Activated CD4-positive, alpha-beta T cell treated with anti-CD3 and anti-CD28 coated beads for 36 hours (primary cell): ENCODE results near the gene ZNF787. TPM values are rescaled to one million over a fixed set of nuclear protein-coding genes. Genes with fewer than 3 reads are reported as not detected.
A peak's percentile ranks its signal among the peaks of the same experiment; 100 is the strongest.

Experiments
- ATAC-seq: fragments of 200-7000 bp; cut with Tn5 transposase; one replicate; pipeline ENCODE4 v1.10.0; 2021; ENCODE audit warnings: mild to moderate bottlenecking, moderate library complexity
- CTCF ChIA-PET: fragments of 350-600 bp; sonication (Branson Sonifier 250); formaldehyde crosslinking; loops from one replicate; lab custom pipeline; 2021; ENCODE audit warnings: antibody characterized with exemption; lab: Charles Lee
- POLR2A ChIA-PET: fragments of 350-600 bp; sonication (Branson Sonifier 250); formaldehyde crosslinking; loops from one replicate; lab custom pipeline; 2021; ENCODE audit warnings: antibody characterized with exemption, inconsistent platforms; lab: Charles Lee
- DNase-seq: peaks from one replicate; pipeline ENCODE4 v3.0.0-alpha.2; 2020
- H3K27ac Mint-ChIP-seq: one replicate; pipeline ENCODE4 v1.8.0; 2021; ENCODE audit warnings: mixed read lengths
- H3K27me3 Mint-ChIP-seq: one replicate; pipeline ENCODE4 v1.8.0; 2021; ENCODE audit warnings: mixed read lengths
- H3K36me3 Mint-ChIP-seq: one replicate; pipeline ENCODE4 v1.8.0; 2021; ENCODE audit warnings: low read depth, mixed read lengths
- H3K4me1 Mint-ChIP-seq: one replicate; pipeline ENCODE4 v1.8.0; 2021; ENCODE audit warnings: mixed read lengths
- H3K4me3 Mint-ChIP-seq: one replicate; pipeline ENCODE4 v1.8.0; 2021; ENCODE audit warnings: mild to moderate bottlenecking, moderate library complexity, mixed read lengths
- H3K9me3 Mint-ChIP-seq: one replicate; pipeline ENCODE4 v1.8.0; 2021; ENCODE audit warnings: low read depth, mixed read lengths
- intact Hi-C, 2 experiments: fragments of 100-400 bp; cut with DNase I in 1 of 2; cut with micrococcal nuclease in 1 of 2; formaldehyde crosslinking; loops; one replicate each; pipeline versions ENCODE4 v1.14.2 to v1.15.1; 2022 to 2024; cut with DNase I, micrococcal nuclease
- total RNA-seq, 2 experiments: library from RNA; stranded (reverse); gene quantifications; one replicate each; pipeline ENCODE4 v1.2.3, GENCODE V29; 2021

ZNF787 gene
- total RNA-seq, 2 experiments from 2014 or later = 27.6 to 28.4 TPM

GRCh38 chr19:56120002-56120370 is 1.1 kb downstream of the ZNF787 start:
- Mint-ChIP-seq H3K27ac (peak overlapping the region; percentile 91), H3K27me3 (no peaks in the 10 kb centered on the region), H3K4me3 (peak overlapping the region; percentile 82), H3K9me3 (no peaks in the 10 kb centered on the region), H3K36me3 (peaks cover 19% of the 10 kb centered on the region), H3K4me1 (peaks cover 49% of the 10 kb centered on the region)
- ChIA-PET POLR2A (interaction anchor here (2.6 kb wide), 1 partner anchor 22 kb away, joined by 19 read pairs; the partner anchor contains the start of gene ZNF444), CTCF (no interaction called here)
- intact Hi-C loops = loop anchor here in 1 of 2 experiments (1.0 to 10.0 kb wide), 6 partner anchors 285 to 1005 kb away; partner anchors contain the start of genes FIZ1, PPP1R12C, PPP6R1 and RPL28
- ATAC-seq (no peak), DNase-seq (no peak)

GRCh38 chr19:56119582-56119978 is 1.5 kb downstream of the ZNF787 start:
- POLR2A ChIA-PET = no interaction called here
- Mint-ChIP-seq H3K27ac (peak overlapping the region; percentile 91), H3K4me3 (peak overlapping the region; percentile 82), H3K36me3 (peaks cover 19% of the 10 kb centered on the region), H3K4me1 (peaks cover 51% of the 10 kb centered on the region), H3K9me3 (no peaks in the 10 kb centered on the region), H3K27me3 (no peaks in the 10 kb centered on the region)
- ATAC-seq (no peak), DNase-seq (no peak)
- CTCF ChIA-PET = no interaction called here
- intact Hi-C loops = no loop called here

- Mint-ChIP-seq H3K27ac (peak overlapping the region; percentile 91), H3K9me3 (no peaks in the 10 kb centered on the region), H3K36me3 (peaks cover 19% of the 10 kb centered on the region), H3K27me3 (no peaks in the 10 kb centered on the region), H3K4me3 (peak overlapping the region; percentile 82), H3K4me1 (peaks cover 52% of the 10 kb centered on the region)
- intact Hi-C loops = no loop called here
- DNase-seq (no peak), ATAC-seq (no peak)
- CTCF ChIA-PET = interaction anchor here (0.6 to 0.7 kb wide), 2 partner anchors 128 to 464 kb away, joined by 3 to 6 read pairs; partner anchors contain the start of gene U2AF2
- POLR2A ChIA-PET = no interaction called here
These were observed 2.2 kb downstream of the ZNF787 start for GRCh38 chr19:56118666-56119581.

GRCh38 chr19:56117889-56118288 is 3.2 kb downstream of the ZNF787 start:
- Mint-ChIP-seq H3K4me3 (no peak overlapping the region), H3K36me3 (peaks cover 19% of the 10 kb centered on the region), H3K9me3 (no peaks in the 10 kb centered on the region), H3K4me1 (peaks cover 59% of the 10 kb centered on the region), H3K27me3 (no peaks in the 10 kb centered on the region), H3K27ac (no peak overlapping the region)
- ATAC-seq (no peak), DNase-seq (no peak)
- ChIA-PET POLR2A (no interaction called here), CTCF (interaction anchor here (0.6 kb wide), 1 partner anchor 535 kb away, joined by 3 read pairs; no protein-coding TSS in a partner anchor)
- intact Hi-C loops = no loop called here

- peaks cover 63% of the 10 kb centered on the region for H3K4me1 Mint-ChIP-seq
- no peak for ATAC-seq
- no peak overlapping the region for H3K27ac Mint-ChIP-seq
- ChIA-PET CTCF (interaction anchor here (0.6 kb wide), 1 partner anchor 534 kb away, joined by 3 read pairs; no protein-coding TSS in a partner anchor), POLR2A (no interaction called here)
- H3K27me3 Mint-ChIP-seq = no peaks in the 10 kb centered on the region
- no peak for DNase-seq
- peaks cover 19% of the 10 kb centered on the region for H3K36me3 Mint-ChIP-seq
- H3K4me3 Mint-ChIP-seq = no peak overlapping the region
- no peaks in the 10 kb centered on the region for H3K9me3 Mint-ChIP-seq
- intact Hi-C loops = no loop called here
These were observed 3.7 kb downstream of the ZNF787 start for GRCh38 chr19:56117376-56117884.

- H3K4me3 Mint-ChIP-seq = no peak overlapping the region
- ATAC-seq (no peak), DNase-seq (no peak)
- intact Hi-C loops = no loop called here
- no peaks in the 10 kb centered on the region for H3K27me3 Mint-ChIP-seq
- ChIA-PET CTCF (no interaction called here), POLR2A (no interaction called here)
- H3K4me1 Mint-ChIP-seq = peaks cover 63% of the 10 kb centered on the region
- H3K36me3 Mint-ChIP-seq = peaks cover 19% of the 10 kb centered on the region
- H3K9me3 Mint-ChIP-seq = no peaks in the 10 kb centered on the region
- H3K27ac Mint-ChIP-seq = no peak overlapping the region
These were observed 4.5 kb downstream of the ZNF787 start for GRCh38 chr19:56116606-56117005.

GRCh38 chr19:56115490-56115889 is 5.6 kb downstream of the ZNF787 start:
- peaks cover 66% of the 10 kb centered on the region for H3K4me1 Mint-ChIP-seq
- POLR2A ChIA-PET = no interaction called here
- no peaks in the 10 kb centered on the region for H3K9me3 Mint-ChIP-seq
- H3K27ac Mint-ChIP-seq = no peak overlapping the region
- intact Hi-C loops = no loop called here
- H3K4me3 Mint-ChIP-seq = no peak overlapping the region
- CTCF ChIA-PET = interaction anchor here (0.6 kb wide), 1 partner anchor 461 kb away, joined by 3 read pairs; no protein-coding TSS in a partner anchor
- DNase-seq (no peak), ATAC-seq (no peak)
- no peaks in the 10 kb centered on the region for H3K27me3 Mint-ChIP-seq
- peaks cover 19% of the 10 kb centered on the region for H3K36me3 Mint-ChIP-seq

GRCh38 chr19:56114778-56115110 is 6.4 kb downstream of the ZNF787 start:
- POLR2A ChIA-PET = no interaction called here
- H3K27ac Mint-ChIP-seq = peak overlapping the region; percentile 29
- H3K36me3 Mint-ChIP-seq = peaks cover 15% of the 10 kb centered on the region
- no peak overlapping the region for H3K4me3 Mint-ChIP-seq
- CTCF ChIA-PET = no interaction called here
- no peaks in the 10 kb centered on the region for H3K9me3 Mint-ChIP-seq
- no peak for DNase-seq
- no peaks in the 10 kb centered on the region for H3K27me3 Mint-ChIP-seq
- H3K4me1 Mint-ChIP-seq = peaks cover 64% of the 10 kb centered on the region
- intact Hi-C loops = no loop called here
- no peak for ATAC-seq

GRCh38 chr19:56114051-56114777 is 6.9 kb downstream of the ZNF787 start:
- no peak for DNase-seq
- CTCF ChIA-PET = no interaction called here
- POLR2A ChIA-PET = interaction anchor here (0.6 to 0.7 kb wide), 2 partner anchors 13 to 1957 kb away, joined by 3 to 5 read pairs; no protein-coding TSS in a partner anchor
- Mint-ChIP-seq H3K27ac (peak overlapping the region; percentile 29), H3K4me3 (no peak overlapping the region), H3K4me1 (peaks cover 59% of the 10 kb centered on the region), H3K27me3 (no peaks in the 10 kb centered on the region), H3K9me3 (no peaks in the 10 kb centered on the region), H3K36me3 (peaks cover 10% of the 10 kb centered on the region)
- no peak for ATAC-seq
- intact Hi-C loops = no loop called here

GRCh38 chr19:56113074-56113632 is 7.9 kb downstream of the ZNF787 start:
- DNase-seq (no peak), ATAC-seq (no peak)
- POLR2A ChIA-PET = interaction anchor here (0.6 kb wide), 1 partner anchor 1956 kb away, joined by 5 read pairs; no protein-coding TSS in a partner anchor
- Mint-ChIP-seq H3K27ac (peak overlapping the region; percentile 76), H3K27me3 (no peaks in the 10 kb centered on the region), H3K9me3 (no peaks in the 10 kb centered on the region), H3K36me3 (peaks cover 5% of the 10 kb centered on the region), H3K4me1 (peaks cover 52% of the 10 kb centered on the region), H3K4me3 (peak overlapping the region; percentile 41)
- CTCF ChIA-PET = no interaction called here
- intact Hi-C loops = no loop called here

GRCh38 chr19:56112313-56112709 is 8.8 kb downstream of the ZNF787 start:
- CTCF ChIA-PET = interaction anchor here (1.0 kb wide), 1 partner anchor 33 kb away, joined by 5 read pairs; no protein-coding TSS in a partner anchor
- Mint-ChIP-seq H3K27me3 (no peaks in the 10 kb centered on the region), H3K27ac (peak overlapping the region; percentile 86), H3K36me3 (peaks cover 6% of the 10 kb centered on the region), H3K9me3 (no peaks in the 10 kb centered on the region), H3K4me3 (peak overlapping the region; percentile 41), H3K4me1 (peaks cover 51% of the 10 kb centered on the region)
- no peak for ATAC-seq
- intact Hi-C loops = no loop called here
- no peak for DNase-seq
- POLR2A ChIA-PET = no interaction called here
